Transverse colon (tissue), 4 donors: Measurements from ENCODE around the gene B3GALNT2. TPM values are rescaled to one million over a fixed set of nuclear protein-coding genes. Genes with fewer than 3 reads are reported as not detected.

Experiments used
- DNase-seq: peaks from one replicate; pipeline ENCODE4 v3.0.0-alpha.2; 2019
- H3K27ac ChIP-seq, 4 donors: fragments of 200-600 bp; sonication (generic); 2 replicates each; pipeline ENCODE4 v1.5.1; 2016 to 2018; ENCODE audit warnings: inconsistent platforms in 4 of 4
- H3K27me3 ChIP-seq: fragments of 200-600 bp; sonication (generic); 2 replicates; pipeline ENCODE4 v1.5.1; 2017; ENCODE audit warnings: inconsistent platforms
- H3K36me3 ChIP-seq, 4 donors: fragments of 200-600 bp; sonication (generic); 2 replicates each; pipeline ENCODE4 v1.5.1; 2017 to 2019; ENCODE audit warnings: inconsistent platforms in 4 of 4
- H3K4me1 ChIP-seq, 4 donors: fragments of 200-600 bp; sonication (generic); 2 replicates each; pipeline ENCODE4 v1.5.1; 2017 to 2020; ENCODE audit warnings: inconsistent platforms in 4 of 4
- H3K4me3 ChIP-seq, 4 donors: fragments of 200-600 bp; sonication (generic); 1 replicate in 1 of 4; 2 replicates in 3 of 4; pipeline versions ENCODE4 v1.5.1 to v1.6.1; 2017 to 2019; ENCODE audit warnings: inconsistent platforms in 4 of 4
- H3K9me3 ChIP-seq, 2 donors: fragments of 200-600 bp; sonication (generic); 2 replicates each; pipeline ENCODE4 v1.5.1; 2017 to 2019; ENCODE audit warnings: inconsistent platforms in 2 of 2
- EP300 ChIP-seq: sonication (generic); formaldehyde crosslinking; IDR thresholded peaks from one replicate; pipeline ENCODE4 v1.6.1; 2017; ENCODE audit warnings: antibody characterized with exemption, low read depth
- POLR2AphosphoS5 ChIP-seq, 3 donors: sonication (generic); formaldehyde crosslinking; IDR thresholded peaks; one replicate each; pipeline ENCODE4 v1.6.1; 2016; ENCODE audit warnings: antibody characterized with exemption in 3 of 3
- WGBS, 2 donors: methylation state at CpG; one replicate each; pipeline ENCODE4 v1.1.5; 2018; ENCODE audit warnings: low coverage in 1 of 2; 5-methylcytosine and 5-hydroxymethylcytosine counted together
- in situ Hi-C, 4 donors: fragments of 200-750 bp; cut with MboI; loops; one replicate each; pipeline versions ENCODE4 v1.15.0 to v1.15.1; 2017; ENCODE audit warnings: low sequenced_read_pairs in 3 of 4, low pct_ligation_motif_present in 1 of 4, low pct_unique_long_range_greater_than_20kb in 1 of 4
- intact Hi-C: fragments of 100-400 bp; cut with DNase I; formaldehyde crosslinking; loops from one replicate; pipeline ENCODE4 v1.15.1; 2023; ENCODE audit warnings: low total_unique reads
- small RNA-seq, 4 donors: library from RNA; depleted of rRNA; stranded (forward); fragments of <200 nt; gene quantifications; one replicate each; pipeline ENCODE3, GENCODE V24; 2016
- total RNA-seq, 4 donors: library from RNA; depleted of rRNA; stranded (reverse); fragments of >200 nt; gene quantifications; one replicate each; pipeline ENCODE4 v1.1.0, GENCODE V29; 2016
- TF ChIP-seq, protein P1 (sequence below), 5 experiments: fragments of 200-600 bp in 3 of 5; fragments of 450-650 bp in 2 of 5; sonication (generic) in 3 of 5; IDR thresholded peaks; 1 replicate in 2 of 5; 2 replicates in 3 of 5; pipeline ENCODE4 v1.5.1; 2016 to 2017; ENCODE audit warnings: antibody characterized with exemption in 5 of 5, inconsistent platforms in 3 of 5, mild to moderate bottlenecking in 2 of 5, moderate library complexity in 1 of 5

B3GALNT2 gene
- total RNA-seq, 4 donors from 2014 or later = 21.4 to 42.2 (median 30.5) TPM

DNA sequence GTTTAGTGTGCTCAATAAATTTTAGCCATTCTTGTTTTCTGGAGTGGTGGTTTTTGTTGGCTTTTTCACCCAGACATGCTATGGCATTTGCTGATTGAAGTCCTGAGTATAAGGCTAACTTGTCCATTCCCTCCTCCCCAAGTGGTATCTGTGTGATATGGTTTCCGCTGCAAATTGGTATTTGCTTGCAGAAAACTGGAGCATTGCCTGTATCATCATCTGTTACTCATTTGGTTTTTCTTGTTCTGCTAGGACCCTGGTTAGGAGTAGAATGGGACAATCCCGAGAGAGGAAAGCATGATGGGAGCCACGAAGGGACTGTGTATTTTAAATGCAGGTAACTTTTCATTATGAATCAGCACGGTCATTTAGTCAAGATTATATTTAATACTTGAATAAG is 103.0 kb downstream of the B3GALNT2 start:
- H3K4me3 ChIP-seq = no peak overlapping the region
- no peak overlapping the region for H3K27ac ChIP-seq
- H3K9me3 ChIP-seq = no peaks in the 10 kb centered on the region
- H3K36me3 ChIP-seq = peaks cover 0 to 8% (median 0%) of the 10 kb centered on the region in 4 donors
- DNase-seq = no peak
- in situ Hi-C loops = loop anchor here in 2 of 4 donors (25.0 kb wide), 2 partner anchors 289 to 914 kb away; partner anchors contain the start of gene TARBP1 (in 1 of the 2)
- WGBS, 2 donors = 92 to 97% methylated on average over 4 of the region's 4 CpGs
- intact Hi-C loops = no loop called here
- H3K27me3 ChIP-seq = no peaks in the 10 kb centered on the region
- TF ChIP-seq EP300 (no peak), POLR2AphosphoS5 (IDR thresholded peaks at IDR 0.05) (no peak)
- TF ChIP-seq, protein P1, sequence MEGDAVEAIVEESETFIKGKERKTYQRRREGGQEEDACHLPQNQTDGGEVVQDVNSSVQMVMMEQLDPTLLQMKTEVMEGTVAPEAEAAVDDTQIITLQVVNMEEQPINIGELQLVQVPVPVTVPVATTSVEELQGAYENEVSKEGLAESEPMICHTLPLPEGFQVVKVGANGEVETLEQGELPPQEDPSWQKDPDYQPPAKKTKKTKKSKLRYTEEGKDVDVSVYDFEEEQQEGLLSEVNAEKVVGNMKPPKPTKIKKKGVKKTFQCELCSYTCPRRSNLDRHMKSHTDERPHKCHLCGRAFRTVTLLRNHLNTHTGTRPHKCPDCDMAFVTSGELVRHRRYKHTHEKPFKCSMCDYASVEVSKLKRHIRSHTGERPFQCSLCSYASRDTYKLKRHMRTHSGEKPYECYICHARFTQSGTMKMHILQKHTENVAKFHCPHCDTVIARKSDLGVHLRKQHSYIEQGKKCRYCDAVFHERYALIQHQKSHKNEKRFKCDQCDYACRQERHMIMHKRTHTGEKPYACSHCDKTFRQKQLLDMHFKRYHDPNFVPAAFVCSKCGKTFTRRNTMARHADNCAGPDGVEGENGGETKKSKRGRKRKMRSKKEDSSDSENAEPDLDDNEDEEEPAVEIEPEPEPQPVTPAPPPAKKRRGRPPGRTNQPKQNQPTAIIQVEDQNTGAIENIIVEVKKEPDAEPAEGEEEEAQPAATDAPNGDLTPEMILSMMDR (IDR thresholded peaks at IDR 0.05) = no peak
- no peaks in the 10 kb centered on the region for H3K4me1 ChIP-seq

Small RNA genes lying within 50 kb of the gene (small RNA-seq; reads per million reads assigned to genes)
- gene MTCO3P46 (0 reads per million in 4 donors), gene MTND4LP21 (0 reads per million in 4 donors), gene RPS21P1 (0 reads per million in 4 donors)

Other genes with a start within 250 kb of the B3GALNT2 start
- 10 to 100 TPM in 3 of 4 donors, 1 to 10 TPM in 1; 9.2 to 52.0 (median 34.0) TPM for gene ARID4B, start 176.3 kb downstream of the B3GALNT2 start, total RNA-seq
- gene GGPS1, start 175.9 kb downstream of the B3GALNT2 start, total RNA-seq = 10 to 100 TPM; 11.2 to 22.1 (median 16.9) TPM
- 10 to 100 TPM; 16.8 to 59.1 (median 23.9) TPM for gene TBCE, start 137.0 kb downstream of the B3GALNT2 start, total RNA-seq
- 1 to 10 TPM in 3 of 4 donors, under 1 TPM in 1; 0.37 to 6.8 (median 5.5) TPM for gene GNG4, start 145.3 kb upstream of the B3GALNT2 start, total RNA-seq